GM12874 (cell line): ENCODE results near the gene CA9.
A peak's percentile ranks its signal among the peaks of the same experiment; 100 is the strongest.

Source experiments
- TF ChIP-seq, protein P1 (sequence below): IDR thresholded peaks from 2 replicates; pipeline ENCODE4 v1.5.1; 2011; ENCODE audit warnings: low read depth, mild to moderate bottlenecking, control low read depth, low read length, moderate library complexity; ENCODE audit not compliant: insufficient read depth

Gene CA9

GRCh38 chr9:35652829-35653209, 20.9 kb upstream of the CA9 start:
- TF ChIP-seq, protein P1, sequence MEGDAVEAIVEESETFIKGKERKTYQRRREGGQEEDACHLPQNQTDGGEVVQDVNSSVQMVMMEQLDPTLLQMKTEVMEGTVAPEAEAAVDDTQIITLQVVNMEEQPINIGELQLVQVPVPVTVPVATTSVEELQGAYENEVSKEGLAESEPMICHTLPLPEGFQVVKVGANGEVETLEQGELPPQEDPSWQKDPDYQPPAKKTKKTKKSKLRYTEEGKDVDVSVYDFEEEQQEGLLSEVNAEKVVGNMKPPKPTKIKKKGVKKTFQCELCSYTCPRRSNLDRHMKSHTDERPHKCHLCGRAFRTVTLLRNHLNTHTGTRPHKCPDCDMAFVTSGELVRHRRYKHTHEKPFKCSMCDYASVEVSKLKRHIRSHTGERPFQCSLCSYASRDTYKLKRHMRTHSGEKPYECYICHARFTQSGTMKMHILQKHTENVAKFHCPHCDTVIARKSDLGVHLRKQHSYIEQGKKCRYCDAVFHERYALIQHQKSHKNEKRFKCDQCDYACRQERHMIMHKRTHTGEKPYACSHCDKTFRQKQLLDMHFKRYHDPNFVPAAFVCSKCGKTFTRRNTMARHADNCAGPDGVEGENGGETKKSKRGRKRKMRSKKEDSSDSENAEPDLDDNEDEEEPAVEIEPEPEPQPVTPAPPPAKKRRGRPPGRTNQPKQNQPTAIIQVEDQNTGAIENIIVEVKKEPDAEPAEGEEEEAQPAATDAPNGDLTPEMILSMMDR, result no peak

DNA sequence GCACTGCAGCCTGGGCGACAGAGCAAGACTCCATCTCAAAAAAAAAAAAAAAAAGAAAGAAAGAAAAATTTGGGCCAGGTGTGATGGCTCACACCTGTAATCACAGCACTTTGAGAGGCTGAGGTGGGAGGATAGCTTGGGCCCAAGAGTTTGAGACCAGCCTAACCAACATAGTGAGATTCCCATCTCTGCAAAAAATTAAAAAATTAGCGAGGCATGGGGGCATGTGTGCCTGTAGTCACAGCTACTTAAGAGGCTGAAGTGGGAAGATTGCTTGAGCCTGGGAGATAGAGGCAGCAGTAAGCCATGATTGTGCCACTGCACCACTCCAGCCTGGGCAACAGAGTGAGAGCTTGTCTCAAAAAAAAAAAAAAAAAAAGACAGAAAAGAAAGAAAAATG, 20.1 kb upstream of the CA9 start:
- TF ChIP-seq, protein P1, result no peak

GRCh38 chr9:35656348-35656747, 17.4 kb upstream of the CA9 start:
- TF ChIP-seq, protein P1, result no peak

DNA sequence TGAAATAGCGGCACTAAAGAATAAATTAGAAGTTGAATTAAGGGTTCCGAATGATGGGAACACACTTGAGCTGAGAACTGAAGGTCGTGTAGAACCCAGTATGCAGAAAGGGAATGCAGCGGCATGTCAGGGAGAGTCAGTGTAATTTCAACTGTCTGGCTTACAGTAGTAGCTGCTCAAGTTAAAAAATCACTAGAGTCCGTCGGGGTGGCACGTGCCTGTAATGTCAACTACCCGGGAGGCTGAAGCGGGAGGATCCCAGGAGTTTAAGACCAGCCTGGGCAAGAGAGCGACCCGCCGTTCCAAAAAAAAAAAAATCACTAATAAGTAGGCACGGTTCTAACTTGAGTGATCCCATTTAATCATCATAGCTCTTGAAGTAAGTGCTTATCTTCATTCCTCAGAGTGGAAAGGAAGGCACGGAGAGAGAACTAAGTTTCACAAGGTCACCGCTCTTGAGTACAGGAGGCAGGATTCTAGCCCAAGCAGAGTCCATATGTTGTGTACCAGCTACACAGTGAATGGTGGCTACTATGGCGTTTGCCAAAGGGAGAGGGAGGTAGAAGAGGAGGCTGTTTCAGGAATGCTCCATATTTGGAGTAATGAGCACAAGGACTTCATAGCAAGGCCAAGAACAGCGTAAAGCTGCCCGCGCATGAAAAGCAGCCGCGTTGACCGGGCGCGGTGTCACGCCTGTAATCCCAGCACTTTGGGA, 16.7 kb upstream of the CA9 start:
- TF ChIP-seq, protein P1, result no peak

DNA sequence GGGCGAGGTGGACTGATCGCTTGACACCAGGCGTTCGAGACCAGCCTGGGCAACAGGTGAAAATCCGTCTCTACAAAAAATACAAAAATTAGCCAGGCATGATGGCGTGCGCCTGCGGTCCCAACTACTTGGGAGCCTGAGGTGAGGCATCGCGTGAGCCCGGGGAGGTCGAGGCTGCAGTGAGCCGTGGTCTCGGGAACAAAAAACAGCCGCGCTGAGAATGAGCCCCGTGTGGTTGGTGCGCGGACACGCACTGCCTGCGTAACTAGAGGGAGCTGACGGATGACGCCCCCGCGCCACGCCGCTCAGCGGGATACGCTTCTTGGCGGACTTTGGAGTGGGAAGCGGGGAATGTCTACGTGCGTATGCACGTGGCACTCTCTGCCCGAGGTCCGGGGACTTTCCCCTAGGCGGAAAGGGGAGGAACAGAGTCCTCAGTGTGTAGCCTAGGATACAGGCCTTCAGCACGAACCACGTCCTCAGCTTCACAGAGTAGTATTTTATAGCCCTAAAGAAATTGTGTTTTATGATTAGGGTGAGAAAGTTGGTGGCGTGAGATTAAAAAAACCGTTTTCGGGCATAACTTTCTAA, 16.1 kb upstream of the CA9 start, which contains the start of gene RMRP:
TSS of gene RMRP (minus strand) at position 474 of the 591 bp plus-strand sequence.
- TF ChIP-seq, protein P1, result 0 out of 2 replicates have a peak, but pooled peaks have one; percentile 15

GRCh38 chr9:35658137-35658967, 15.4 kb upstream of the CA9 start, which contains the start of gene CCDC107:
CCDC107 (plus strand) TSS chr9:35658292; CDS start chr9:35658380, 88 bp downstream.
- TF ChIP-seq, protein P1, result peak; percentile 82

- TF ChIP-seq, protein P1, result no peak
Measured at GRCh38 chr9:35658968-35659220, 14.8 kb upstream of the CA9 start.
